Neural cell (in vitro differentiated cells): ENCODE data around the gene ABO. TPM values are rescaled to one million over a fixed set of nuclear protein-coding genes. Genes with fewer than 3 reads are reported as not detected.

ENCODE experiments used
- H2AFZ ChIP-seq: fragments of 200-600, 300-800 bp; sonication (generic), shearing (Covaris generic); 2 replicates; pipeline ENCODE4 v1.6.0; 2014; ENCODE audit warnings: low read depth, mild to moderate bottlenecking, antibody characterized with exemption, low read length, moderate library complexity
- H3F3A ChIP-seq: fragments of 200-600 bp; shearing (Covaris generic); 2 replicates; pipeline ENCODE4 v1.6.1; 2016; ENCODE audit warnings: mild to moderate bottlenecking, moderate library complexity, mixed read lengths, antibody characterized with exemption, low read length; ENCODE audit not compliant: insufficient read depth, poor library complexity, severe bottlenecking
- H3K27ac ChIP-seq: fragments of 200-600, 300-800 bp; sonication (generic), shearing (Covaris generic); 2 replicates; pipeline ENCODE4 v1.5.1; 2014; ENCODE audit warnings: mild to moderate bottlenecking, low read length, moderate library complexity
- H3K27me3 ChIP-seq: fragments of 300-800, 200-600 bp; sonication (generic), shearing (Covaris generic); 2 replicates; pipeline ENCODE4 v1.6.0; 2014; ENCODE audit warnings: mild to moderate bottlenecking, low read depth, low read length, moderate library complexity; ENCODE audit not compliant: insufficient read depth
- H3K36me3 ChIP-seq: fragments of 300-800, 200-600 bp; sonication (generic), shearing (Covaris generic); 2 replicates; pipeline ENCODE4 v1.5.1; 2014; ENCODE audit warnings: mild to moderate bottlenecking, antibody characterized with exemption, low read length, moderate library complexity; ENCODE audit not compliant: insufficient read depth
- H3K4me2 ChIP-seq: fragments of 300-800, 200-600 bp; sonication (generic), shearing (Covaris generic); 2 replicates; pipeline ENCODE4 v1.6.0; 2014; ENCODE audit warnings: mild to moderate bottlenecking, low read length
- H3K4me3 ChIP-seq: fragments of 300-800, 200-600 bp; sonication (generic), shearing (Covaris generic); 2 replicates; pipeline ENCODE4 v1.5.1; 2014; ENCODE audit warnings: mild to moderate bottlenecking, low read length, moderate library complexity
- H3K79me2 ChIP-seq: fragments of 200-600 bp; shearing (Covaris generic); replicated peaks from 2 replicates; pipeline ENCODE4 v1.6.0; 2014; ENCODE audit warnings: mild to moderate bottlenecking, low read length, moderate library complexity; ENCODE audit not compliant: insufficient read depth
- H3K9ac ChIP-seq: fragments of 300-800, 200-600 bp; sonication (generic), shearing (Covaris generic); 2 replicates; pipeline ENCODE4 v1.6.1; 2016; ENCODE audit warnings: mild to moderate bottlenecking, low read length, mixed read lengths
- H3K9me2 ChIP-seq: fragments of 200-600 bp; shearing (Covaris generic); 2 replicates; pipeline ENCODE4 v1.6.1; 2016; ENCODE audit warnings: mild to moderate bottlenecking, low read length, mixed read lengths; ENCODE audit not compliant: insufficient read depth
- H3K9me3 ChIP-seq: fragments of 200-600, 300-800 bp; sonication (generic), shearing (Covaris generic); 2 replicates; pipeline ENCODE4 v1.6.1; 2016; ENCODE audit warnings: mild to moderate bottlenecking, mixed run types, low read length, moderate library complexity, mixed read lengths
- H4K20me1 ChIP-seq: fragments of 200-600 bp; shearing (Covaris generic); 2 replicates; pipeline ENCODE4 v1.6.1; 2016; ENCODE audit warnings: mild to moderate bottlenecking, mixed run types; ENCODE audit not compliant: insufficient read depth
- EP300 ChIP-seq: fragments of 450-650 bp; conservative IDR thresholded peaks from 2 replicates; pipeline ENCODE4 v1.6.1; 2014; ENCODE audit warnings: antibody characterized with exemption, mild to moderate bottlenecking, moderate library complexity; ENCODE audit not compliant: poor library complexity, severe bottlenecking
- EZH2 ChIP-seq: fragments of 200-600, 300-800 bp; shearing (Covaris generic), sonication (generic); IDR thresholded peaks from 2 replicates; pipeline ENCODE4 v1.6.1; 2014; ENCODE audit warnings: antibody characterized with exemption, low read length, borderline replicate concordance, mild to moderate bottlenecking; ENCODE audit not compliant: insufficient read depth, poor library complexity, severe bottlenecking
- MXI1 ChIP-seq: fragments of 450-650 bp; conservative IDR thresholded peaks from 2 replicates; pipeline ENCODE4 v1.6.1; 2014; ENCODE audit warnings: antibody characterized with exemption, mild to moderate bottlenecking; ENCODE audit not compliant: poor library complexity, severe bottlenecking
- POLR2AphosphoS5 ChIP-seq: IDR thresholded peaks from 2 replicates; pipeline ENCODE4 v1.6.1; 2012
- RAD21 ChIP-seq: fragments of 450-650 bp; conservative IDR thresholded peaks from 2 replicates; pipeline ENCODE4 v1.6.1; 2014; ENCODE audit warnings: antibody characterized with exemption, mild to moderate bottlenecking, moderate library complexity
- SMC3 ChIP-seq: fragments of 450-650 bp; conservative IDR thresholded peaks from 2 replicates; pipeline ENCODE4 v1.6.1; 2014; ENCODE audit warnings: antibody characterized with exemption, mild to moderate bottlenecking, moderate library complexity; ENCODE audit not compliant: poor library complexity
- TAF1 ChIP-seq: IDR thresholded peaks from 2 replicates; pipeline ENCODE4 v1.6.1; 2012; ENCODE audit warnings: low read depth
- polyA plus RNA-seq: library from polyadenylated mRNA; depleted of rRNA; stranded (reverse); fragments of >200 nt; gene quantifications from 2 replicates; pipeline ENCODE4 v1.2.3, GENCODE V29; 2014
- TF ChIP-seq, protein P1 (sequence below): fragments of 450-650 bp; IDR thresholded peaks from 2 replicates; pipeline ENCODE4 v1.5.1; 2014; ENCODE audit warnings: antibody characterized with exemption, mild to moderate bottlenecking, moderate library complexity; ENCODE audit not compliant: poor library complexity, severe bottlenecking
- TF ChIP-seq, protein P2 (sequence below): IDR thresholded peaks from 2 replicates; pipeline ENCODE4 v1.6.1; 2012; ENCODE audit warnings: borderline replicate concordance

ABO gene
- polyA plus RNA-seq, 1 donor from 2014 or later, result not detected

DNA sequence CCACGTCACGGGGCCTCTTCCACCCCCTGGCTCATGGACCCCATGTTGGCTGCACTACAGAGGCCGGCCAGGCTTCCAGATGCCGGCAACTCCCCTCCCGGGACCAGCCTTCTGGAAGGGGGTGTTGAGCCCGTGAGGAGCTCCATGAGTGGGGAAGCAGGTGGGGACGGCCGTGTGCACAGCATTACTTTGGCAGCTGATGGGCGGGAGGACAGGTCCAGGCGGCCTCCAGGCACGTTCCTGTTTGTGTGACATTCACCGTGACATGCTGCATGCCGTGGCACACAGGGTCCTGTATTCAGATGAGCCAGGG lies 29.1 kb upstream of the ABO start:
- no peaks in the 10 kb centered on the region for H3K36me3 ChIP-seq
- H3K4me3 ChIP-seq, result no peak overlapping the region
- no peaks in the 10 kb centered on the region for H3K27me3 ChIP-seq
- H3K4me2 ChIP-seq, result no peak overlapping the region
- no peaks in the 10 kb centered on the region for H3F3A ChIP-seq
- H2AFZ ChIP-seq, result no peak overlapping the region
- H3K9me2 ChIP-seq, result no peaks in the 10 kb centered on the region
- no peaks in the 10 kb centered on the region for H3K9me3 ChIP-seq
- no peak overlapping the region for H3K9ac ChIP-seq
- no peaks in the 10 kb centered on the region for H3K79me2 ChIP-seq
- H4K20me1 ChIP-seq, result no peaks in the 10 kb centered on the region
- TF ChIP-seq, protein P1, sequence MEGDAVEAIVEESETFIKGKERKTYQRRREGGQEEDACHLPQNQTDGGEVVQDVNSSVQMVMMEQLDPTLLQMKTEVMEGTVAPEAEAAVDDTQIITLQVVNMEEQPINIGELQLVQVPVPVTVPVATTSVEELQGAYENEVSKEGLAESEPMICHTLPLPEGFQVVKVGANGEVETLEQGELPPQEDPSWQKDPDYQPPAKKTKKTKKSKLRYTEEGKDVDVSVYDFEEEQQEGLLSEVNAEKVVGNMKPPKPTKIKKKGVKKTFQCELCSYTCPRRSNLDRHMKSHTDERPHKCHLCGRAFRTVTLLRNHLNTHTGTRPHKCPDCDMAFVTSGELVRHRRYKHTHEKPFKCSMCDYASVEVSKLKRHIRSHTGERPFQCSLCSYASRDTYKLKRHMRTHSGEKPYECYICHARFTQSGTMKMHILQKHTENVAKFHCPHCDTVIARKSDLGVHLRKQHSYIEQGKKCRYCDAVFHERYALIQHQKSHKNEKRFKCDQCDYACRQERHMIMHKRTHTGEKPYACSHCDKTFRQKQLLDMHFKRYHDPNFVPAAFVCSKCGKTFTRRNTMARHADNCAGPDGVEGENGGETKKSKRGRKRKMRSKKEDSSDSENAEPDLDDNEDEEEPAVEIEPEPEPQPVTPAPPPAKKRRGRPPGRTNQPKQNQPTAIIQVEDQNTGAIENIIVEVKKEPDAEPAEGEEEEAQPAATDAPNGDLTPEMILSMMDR, result no peak
- H3K27ac ChIP-seq, result no peak overlapping the region

DNA sequence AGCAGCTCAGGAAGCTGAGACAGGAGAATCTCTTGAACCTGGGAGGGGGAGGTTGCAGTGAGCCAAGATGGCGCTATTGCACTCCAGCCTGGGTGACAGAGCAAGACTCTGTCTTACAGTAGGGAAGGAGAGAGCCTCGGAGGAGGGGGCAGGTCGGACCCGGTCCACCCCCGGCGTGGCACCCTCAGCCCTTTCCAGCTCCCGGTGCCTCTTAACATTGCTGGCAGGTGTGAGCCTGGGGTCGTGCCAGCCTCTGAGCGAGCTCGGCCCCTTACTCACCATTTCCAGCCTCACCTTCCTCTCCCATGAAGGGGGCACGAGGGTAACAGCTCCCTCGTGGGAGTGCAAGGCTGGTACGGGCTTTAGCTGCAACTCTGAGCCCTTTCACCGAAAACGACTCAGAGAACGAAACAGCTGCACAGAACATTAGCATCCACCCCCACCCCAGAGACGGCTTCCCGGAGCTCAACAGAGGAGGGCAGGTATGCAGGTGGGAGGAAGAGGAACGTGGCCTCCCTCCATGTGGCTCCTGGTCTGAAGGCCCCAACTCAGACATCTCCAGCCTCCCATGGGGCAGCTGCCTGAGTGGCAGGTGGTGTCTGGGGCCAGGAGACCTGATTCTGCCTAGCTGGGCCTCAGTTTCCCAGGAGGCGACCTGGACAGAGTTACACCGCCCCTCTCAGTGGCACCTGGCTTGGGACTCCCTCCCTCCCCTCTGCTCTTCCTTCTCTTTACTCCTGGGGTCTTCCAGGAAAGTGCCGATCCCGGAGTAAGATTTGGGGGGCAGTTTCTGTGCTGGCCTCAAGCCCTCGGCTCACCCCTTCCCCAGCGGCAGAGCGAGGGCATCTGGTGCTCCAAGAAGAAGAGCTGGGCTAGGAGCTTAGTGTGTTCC lies 28.5 kb upstream of the ABO start:
- Histone ChIP-seq H3K9me3 (no peaks in the 10 kb centered on the region), H4K20me1 (no peaks in the 10 kb centered on the region), H3K36me3 (no peaks in the 10 kb centered on the region), H3K4me2 (no peak overlapping the region), H3K27ac (no peak overlapping the region), H3K27me3 (no peaks in the 10 kb centered on the region), H2AFZ (no peak overlapping the region), H3K9me2 (no peaks in the 10 kb centered on the region), H3K9ac (no peak overlapping the region), H3F3A (no peaks in the 10 kb centered on the region), H3K79me2 (no peaks in the 10 kb centered on the region), H3K4me3 (no peak overlapping the region)
- no peak for TF ChIP-seq RAD21
- TF ChIP-seq SMC3, result no peak
- TF ChIP-seq TAF1, result no peak
- TF ChIP-seq, protein P1, result no peak
- TF ChIP-seq MXI1, result no peak
- no peak for TF ChIP-seq POLR2AphosphoS5
- TF ChIP-seq EP300, result no peak
- TF ChIP-seq, protein P2, sequence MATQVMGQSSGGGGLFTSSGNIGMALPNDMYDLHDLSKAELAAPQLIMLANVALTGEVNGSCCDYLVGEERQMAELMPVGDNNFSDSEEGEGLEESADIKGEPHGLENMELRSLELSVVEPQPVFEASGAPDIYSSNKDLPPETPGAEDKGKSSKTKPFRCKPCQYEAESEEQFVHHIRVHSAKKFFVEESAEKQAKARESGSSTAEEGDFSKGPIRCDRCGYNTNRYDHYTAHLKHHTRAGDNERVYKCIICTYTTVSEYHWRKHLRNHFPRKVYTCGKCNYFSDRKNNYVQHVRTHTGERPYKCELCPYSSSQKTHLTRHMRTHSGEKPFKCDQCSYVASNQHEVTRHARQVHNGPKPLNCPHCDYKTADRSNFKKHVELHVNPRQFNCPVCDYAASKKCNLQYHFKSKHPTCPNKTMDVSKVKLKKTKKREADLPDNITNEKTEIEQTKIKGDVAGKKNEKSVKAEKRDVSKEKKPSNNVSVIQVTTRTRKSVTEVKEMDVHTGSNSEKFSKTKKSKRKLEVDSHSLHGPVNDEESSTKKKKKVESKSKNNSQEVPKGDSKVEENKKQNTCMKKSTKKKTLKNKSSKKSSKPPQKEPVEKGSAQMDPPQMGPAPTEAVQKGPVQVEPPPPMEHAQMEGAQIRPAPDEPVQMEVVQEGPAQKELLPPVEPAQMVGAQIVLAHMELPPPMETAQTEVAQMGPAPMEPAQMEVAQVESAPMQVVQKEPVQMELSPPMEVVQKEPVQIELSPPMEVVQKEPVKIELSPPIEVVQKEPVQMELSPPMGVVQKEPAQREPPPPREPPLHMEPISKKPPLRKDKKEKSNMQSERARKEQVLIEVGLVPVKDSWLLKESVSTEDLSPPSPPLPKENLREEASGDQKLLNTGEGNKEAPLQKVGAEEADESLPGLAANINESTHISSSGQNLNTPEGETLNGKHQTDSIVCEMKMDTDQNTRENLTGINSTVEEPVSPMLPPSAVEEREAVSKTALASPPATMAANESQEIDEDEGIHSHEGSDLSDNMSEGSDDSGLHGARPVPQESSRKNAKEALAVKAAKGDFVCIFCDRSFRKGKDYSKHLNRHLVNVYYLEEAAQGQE, result no peak
- no peak for TF ChIP-seq EZH2
